GM12878 (cell line): ENCODE results near the gene CAMKMT. TPM values are rescaled to one million over a fixed set of nuclear protein-coding genes. Genes with fewer than 3 reads are reported as not detected.
"Not testable (repeated sequence)": the region's sequence is repeated elsewhere in the genome, so short reads cannot be mapped to it uniquely, and the experiment has no call there.

Source experiments
- ATAC-seq: fragments of 200-7000 bp; cut with Tn5 transposase; 3 replicates; pipeline ENCODE4 v1.9.1; 2020; ENCODE audit warnings: mild to moderate bottlenecking, moderate library complexity
- BruUV-seq: library from RNA; stranded (reverse); fragments of 400-500 nt; replicated peaks from 2 replicates; lab custom pipeline; 2021; lab: Mats Ljungman, UMichigan
- CTCF ChIA-PET: fragments of 300-600 bp; sonication (Branson Sonifier 250); formaldehyde crosslinking; extraction: SDS; loops from one replicate; lab custom pipeline; 2021; ENCODE audit warnings: inconsistent platforms; lab: Yijun Ruan, JAX
- POLR2A ChIA-PET: fragments of 350-600 bp; formaldehyde crosslinking; extraction: SDS; loops from one replicate; lab custom pipeline; 2021; ENCODE audit warnings: inconsistent platforms; lab: Charles Lee
- RAD21 ChIA-PET: fragments of 300-600 bp; sonication (Branson Sonifier 250); formaldehyde crosslinking; loops from one replicate; lab custom pipeline; 2023; ENCODE audit warnings: antibody characterized with exemption; ENCODE audit not compliant: unreplicated experiment; lab: Charles Lee
- SMC1A ChIA-PET: fragments of 300-600 bp; sonication (Branson Sonifier 250); formaldehyde crosslinking; loops from one replicate; lab custom pipeline; 2023; ENCODE audit not compliant: unreplicated experiment, uncharacterized antibody; lab: Charles Lee
- DNase-seq: peaks from one replicate; pipeline ENCODE4 v3.0.0-alpha.2; 2011; ENCODE audit warnings: low read depth, low spot score
- FAIRE-seq: peaks from 3 replicates; lab custom pipeline; 2011; peaks lifted over from hg19 to GRCh38; lab: Jason Lieb, UNC
- H2AFZ ChIP-seq: 2 replicates; pipeline ENCODE4 v1.6.0; 2011; ENCODE audit warnings: low read depth, low read length, control low read depth; ENCODE audit not compliant: control insufficient read depth
- H3K27ac ChIP-seq: 2 replicates; pipeline ENCODE4 v1.5.1; 2011; ENCODE audit warnings: control low read depth; ENCODE audit not compliant: control insufficient read depth, insufficient read depth
- H3K27me3 ChIP-seq, 2 experiments: replicated peaks in 1 of 2; 2 replicates each; pipeline versions ENCODE4 v1.6.0 to v1.6.1; 2011; ENCODE audit warnings: low read length in 1 of 2; ENCODE audit not compliant: control insufficient read depth in 2 of 2, insufficient read depth in 2 of 2
- H3K36me3 ChIP-seq, 2 experiments: 2 replicates each; pipeline ENCODE4 v1.5.1; 2011; ENCODE audit warnings: low read length in 1 of 2; ENCODE audit not compliant: control insufficient read depth in 2 of 2, insufficient read depth in 2 of 2
- H3K4me1 ChIP-seq: 2 replicates; pipeline ENCODE4 v1.6.1; 2011; ENCODE audit warnings: mild to moderate bottlenecking, low read length, moderate library complexity, mixed read lengths; ENCODE audit not compliant: control insufficient read depth, insufficient read depth
- H3K4me2 ChIP-seq: 2 replicates; pipeline ENCODE4 v1.6.0; 2011; ENCODE audit warnings: control low read depth; ENCODE audit not compliant: control insufficient read depth, insufficient read depth
- H3K4me3 ChIP-seq: fragments of 200-600 bp; sonication (generic); 2 replicates; pipeline ENCODE4 v1.5.1; 2016
- H3K79me2 ChIP-seq: 2 replicates; pipeline ENCODE4 v1.6.0; 2011; ENCODE audit warnings: low read length; ENCODE audit not compliant: control insufficient read depth, insufficient read depth
- H3K9ac ChIP-seq: 2 replicates; pipeline ENCODE4 v1.8.0; 2011; ENCODE audit warnings: low read length, control low read depth, mixed read lengths; ENCODE audit not compliant: control insufficient read depth, insufficient read depth
- H3K9me3 ChIP-seq: replicated peaks from 3 replicates; pipeline ENCODE4 v1.5.1; 2011; ENCODE audit warnings: mild to moderate bottlenecking, low read length; ENCODE audit not compliant: control insufficient read depth, insufficient read depth
- H4K20me1 ChIP-seq: 2 replicates; pipeline ENCODE4 v1.6.0; 2011; ENCODE audit not compliant: control insufficient read depth, insufficient read depth
- CREM ChIP-seq: IDR thresholded peaks from 2 replicates; pipeline ENCODE4 v1.6.1; 2014; ENCODE audit warnings: antibody characterized with exemption, low read depth
- MEF2A ChIP-seq: IDR thresholded peaks from 2 replicates; pipeline ENCODE4 v1.6.1; 2011; ENCODE audit warnings: low read depth, mild to moderate bottlenecking, low read length, moderate library complexity; ENCODE audit not compliant: insufficient read depth
- MTA3 ChIP-seq: IDR thresholded peaks from 2 replicates; pipeline ENCODE4 v1.6.1; 2012; ENCODE audit warnings: low read length, inconsistent platforms, borderline replicate concordance
- SREBF1 ChIP-seq: IDR thresholded peaks from 2 replicates; pipeline ENCODE4 v1.6.1; 2012; ENCODE audit warnings: mild to moderate bottlenecking, low read length
- ZBTB33 ChIP-seq: fragments of 450-650 bp; IDR thresholded peaks from 2 replicates; pipeline ENCODE4 v1.6.1; 2017; ENCODE audit warnings: mild to moderate bottlenecking
- WGBS: methylation state at CpG from one replicate; pipeline ENCODE4 v1.1.6; 2016; ENCODE audit warnings: low lambda C conversion rate; ENCODE audit not compliant: insufficient replicate concordance, insufficient coverage; ENCODE audit errors: missing lambda C conversion rate; 5-methylcytosine and 5-hydroxymethylcytosine counted together
- in situ Hi-C: fragments of 300-500 bp; cut with MboI; formaldehyde crosslinking; loops from 9 replicates; pipeline ENCODE4 v1.14.3; 2018; ENCODE audit warnings: mixed read lengths
- intact Hi-C: fragments of 100-400 bp; cut with micrococcal nuclease; formaldehyde crosslinking; loops from one replicate; pipeline ENCODE4 v1.14.2; 2022; ENCODE audit not compliant: unreplicated experiment
- polyA plus RNA-seq, 11 experiments: library from polyadenylated mRNA; depleted of rRNA in 4 of 11; unstranded in 6 of 11; stranded (reverse) in 5 of 11; fragments of >200 nt; fragmentation: Nextera tagmentation in 4 of 11; fragmentation: Illumina TruSeq in 1 of 11; extraction: Ambion mirVana in 4 of 11; extraction: Trizol in 1 of 11; gene quantifications; 1 replicate in 1 of 11; 2 replicates in 10 of 11; pipeline versions ENCODE4 v1.2.1 to v1.2.3, GENCODE V29; 2011 to 2016; ENCODE audit warnings: inconsistent platforms in 2 of 11, missing spikeins in 2 of 11, low read depth in 1 of 11
- total RNA-seq, 4 experiments: library from RNA; depleted of rRNA in 3 of 4; stranded (reverse); fragments of >200 nt in 3 of 4; fragmentation: Illumina TruSeq in 1 of 4; extraction: Trizol in 1 of 4; gene quantifications; 2 replicates each; pipeline versions ENCODE4 v1.2.1 to v1.2.3, GENCODE V29; 2013 to 2021
- TF ChIP-seq, protein P1 (sequence below): IDR thresholded peaks from 2 replicates; pipeline ENCODE4 v1.6.1; 2011; ENCODE audit warnings: mild to moderate bottlenecking, low read depth, low read length, moderate library complexity; ENCODE audit not compliant: insufficient replicate concordance
- TF ChIP-seq, protein P2 (sequence below): IDR thresholded peaks from 2 replicates; pipeline ENCODE4 v1.6.1; 2012; ENCODE audit warnings: low read depth, low read length, improper control_type of control experiment
- TF ChIP-seq, protein P3 (sequence below): fragments of 450-650 bp; IDR thresholded peaks from 2 replicates; pipeline ENCODE4 v1.6.1; 2016; ENCODE audit warnings: mild to moderate bottlenecking
- TF ChIP-seq, protein P4 (sequence below): IDR thresholded peaks from 2 replicates; pipeline ENCODE4 v1.6.1; 2011; ENCODE audit warnings: borderline replicate concordance, low read depth, mild to moderate bottlenecking, moderate library complexity, low read length; ENCODE audit not compliant: insufficient read depth, poor library complexity, severe bottlenecking

CAMKMT gene
- total and polyA plus RNA-seq, 10 of the 15 experiments (the other 5 are each of a cell fraction or from before 2014, with no cell fraction given), result 2.7 to 16.0 (median 11.8) TPM

DNA sequence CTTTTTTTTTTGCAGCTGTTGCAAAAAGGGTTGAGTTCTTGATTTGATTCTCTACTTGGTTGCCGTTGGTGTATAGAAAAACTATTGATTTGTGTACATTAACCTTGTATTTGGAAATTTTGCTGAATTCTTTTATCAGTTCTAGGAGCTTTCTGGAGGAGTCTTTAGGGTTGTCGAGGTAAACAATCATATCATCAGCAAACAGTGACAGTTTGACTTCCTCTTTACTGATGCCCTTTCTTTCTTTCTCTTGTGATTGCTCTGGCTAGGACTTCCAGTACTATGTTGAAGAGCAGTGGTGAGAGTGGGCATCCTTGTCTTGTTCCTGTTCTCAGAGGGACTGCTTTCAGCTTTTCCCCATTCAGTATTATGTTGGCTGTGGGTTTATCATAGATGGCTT, 23.5 kb downstream of the CAMKMT start:
- H3K9me3 ChIP-seq, H3K4me1 ChIP-seq, in situ Hi-C loops, H4K20me1 ChIP-seq, H3K4me2 ChIP-seq, H3K36me3 ChIP-seq, ATAC-seq, FAIRE-seq, H3K27ac ChIP-seq, H3K9ac ChIP-seq, POLR2A ChIA-PET, DNase-seq, SMC1A ChIA-PET, H2AFZ ChIP-seq, RAD21 ChIA-PET, intact Hi-C loops, H3K4me3 ChIP-seq, H3K79me2 ChIP-seq, H3K27me3 ChIP-seq, BruUV-seq: not testable (repeated sequence)
- WGBS, result 50% methylated on average over 2 of the region's 2 CpGs
- CTCF ChIA-PET, result interaction anchor here (0.9 to 1.3 kb wide), 2 partner anchors 8 to 323 kb away, joined by 3 to 5 read pairs; no protein-coding TSS in a partner anchor

DNA sequence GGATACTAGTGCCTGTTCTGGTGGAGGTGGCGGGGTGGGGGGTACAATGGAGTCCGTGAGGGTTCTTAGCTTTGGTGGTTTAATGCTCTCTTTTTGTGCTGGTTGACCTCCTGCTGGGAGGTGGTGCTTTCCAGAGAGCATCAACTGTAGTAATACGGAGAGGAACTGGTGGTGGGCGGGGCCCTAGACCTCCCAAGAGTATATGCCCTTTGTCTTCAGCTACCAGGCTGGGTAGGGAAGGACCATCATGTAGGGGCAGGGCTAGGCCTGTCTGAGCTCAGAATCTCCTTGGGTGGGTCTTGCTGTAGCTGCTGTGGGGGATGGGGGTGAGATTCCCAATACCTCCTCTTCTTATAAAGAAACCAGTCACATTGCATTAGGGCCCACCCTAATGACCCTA, 27.1 kb downstream of the CAMKMT start:
- ChIA-PET POLR2A (interaction anchor here (0.6 to 1.7 kb wide), 2 partner anchors 26 to 27 kb away, joined by 3 to 4 read pairs; partner anchors contain the start of genes CAMKMT and PREPL), RAD21 (interaction anchor here (0.8 kb wide), 1 partner anchor 278 kb away, joined by 3 read pairs; no protein-coding TSS in a partner anchor), SMC1A (interaction anchor here (0.6 to 2.5 kb wide), 9 partner anchors 8 to 147 kb away, joined by 3 to 6 read pairs (median 4); partner anchors contain the start of gene CAMKMT), CTCF (interaction anchor here (0.7 to 9.5 kb wide), 14 partner anchors 9 to 584 kb away, joined by 3 to 161 read pairs (median 4); partner anchors contain the start of genes CAMKMT and PREPL)
- no peak overlapping the region for H3K4me3 ChIP-seq
- no peak overlapping the region for H3K4me2 ChIP-seq
- H3K9ac ChIP-seq, result no peak overlapping the region
- WGBS, result 5% methylated on average over 4 of the region's 4 CpGs
- BruUV-seq, result no TSS peak
- no peaks in the 10 kb centered on the region; the same call in 2 of the 3 replicates for H3K9me3 ChIP-seq
- no peak overlapping the region for H2AFZ ChIP-seq
- H3K4me1 ChIP-seq, result no peaks in the 10 kb centered on the region
- peak; percentile 61 for ATAC-seq
- intact Hi-C loops, result no loop called here
- H4K20me1 ChIP-seq, result no peaks in the 10 kb centered on the region
- DNase-seq, result no peak
- no peak overlapping the region for H3K27ac ChIP-seq
- FAIRE-seq, result no peak
- no peaks in the 10 kb centered on the region for H3K27me3 ChIP-seq
- no peaks in the 10 kb centered on the region for H3K79me2 ChIP-seq
- no peaks in the 10 kb centered on the region for H3K36me3 ChIP-seq
- in situ Hi-C loops, result no loop called here
- TF ChIP-seq, protein P1, sequence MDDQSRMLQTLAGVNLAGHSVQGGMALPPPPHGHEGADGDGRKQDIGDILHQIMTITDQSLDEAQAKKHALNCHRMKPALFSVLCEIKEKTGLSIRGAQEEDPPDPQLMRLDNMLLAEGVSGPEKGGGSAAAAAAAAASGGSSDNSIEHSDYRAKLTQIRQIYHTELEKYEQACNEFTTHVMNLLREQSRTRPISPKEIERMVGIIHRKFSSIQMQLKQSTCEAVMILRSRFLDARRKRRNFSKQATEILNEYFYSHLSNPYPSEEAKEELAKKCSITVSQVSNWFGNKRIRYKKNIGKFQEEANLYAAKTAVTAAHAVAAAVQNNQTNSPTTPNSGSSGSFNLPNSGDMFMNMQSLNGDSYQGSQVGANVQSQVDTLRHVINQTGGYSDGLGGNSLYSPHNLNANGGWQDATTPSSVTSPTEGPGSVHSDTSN, result no peak
- TF ChIP-seq, protein P2, sequence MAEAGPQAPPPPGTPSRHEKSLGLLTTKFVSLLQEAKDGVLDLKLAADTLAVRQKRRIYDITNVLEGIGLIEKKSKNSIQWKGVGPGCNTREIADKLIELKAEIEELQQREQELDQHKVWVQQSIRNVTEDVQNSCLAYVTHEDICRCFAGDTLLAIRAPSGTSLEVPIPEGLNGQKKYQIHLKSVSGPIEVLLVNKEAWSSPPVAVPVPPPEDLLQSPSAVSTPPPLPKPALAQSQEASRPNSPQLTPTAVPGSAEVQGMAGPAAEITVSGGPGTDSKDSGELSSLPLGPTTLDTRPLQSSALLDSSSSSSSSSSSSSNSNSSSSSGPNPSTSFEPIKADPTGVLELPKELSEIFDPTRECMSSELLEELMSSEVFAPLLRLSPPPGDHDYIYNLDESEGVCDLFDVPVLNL, result no peak
- TF ChIP-seq, protein P3, sequence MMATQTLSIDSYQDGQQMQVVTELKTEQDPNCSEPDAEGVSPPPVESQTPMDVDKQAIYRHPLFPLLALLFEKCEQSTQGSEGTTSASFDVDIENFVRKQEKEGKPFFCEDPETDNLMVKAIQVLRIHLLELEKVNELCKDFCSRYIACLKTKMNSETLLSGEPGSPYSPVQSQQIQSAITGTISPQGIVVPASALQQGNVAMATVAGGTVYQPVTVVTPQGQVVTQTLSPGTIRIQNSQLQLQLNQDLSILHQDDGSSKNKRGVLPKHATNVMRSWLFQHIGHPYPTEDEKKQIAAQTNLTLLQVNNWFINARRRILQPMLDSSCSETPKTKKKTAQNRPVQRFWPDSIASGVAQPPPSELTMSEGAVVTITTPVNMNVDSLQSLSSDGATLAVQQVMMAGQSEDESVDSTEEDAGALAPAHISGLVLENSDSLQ, result no peak
- TF ChIP-seq MTA3 (no peak), CREM (no peak), MEF2A (no peak), ZBTB33 (no peak), SREBF1 (no peak)
- TF ChIP-seq, protein P4, sequence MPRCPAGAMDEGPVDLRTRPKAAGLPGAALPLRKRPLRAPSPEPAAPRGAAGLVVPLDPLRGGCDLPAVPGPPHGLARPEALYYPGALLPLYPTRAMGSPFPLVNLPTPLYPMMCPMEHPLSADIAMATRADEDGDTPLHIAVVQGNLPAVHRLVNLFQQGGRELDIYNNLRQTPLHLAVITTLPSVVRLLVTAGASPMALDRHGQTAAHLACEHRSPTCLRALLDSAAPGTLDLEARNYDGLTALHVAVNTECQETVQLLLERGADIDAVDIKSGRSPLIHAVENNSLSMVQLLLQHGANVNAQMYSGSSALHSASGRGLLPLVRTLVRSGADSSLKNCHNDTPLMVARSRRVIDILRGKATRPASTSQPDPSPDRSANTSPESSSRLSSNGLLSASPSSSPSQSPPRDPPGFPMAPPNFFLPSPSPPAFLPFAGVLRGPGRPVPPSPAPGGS, result no peak
